Esophagus squamous epithelium (tissue), 5 donors: ENCODE results near the gene KRTAP2-3. TPM values are rescaled to one million over a fixed set of nuclear protein-coding genes. Genes with fewer than 3 reads are reported as not detected.

Experiments used
- DNase-seq: peaks from one replicate; lab custom pipeline; 2025; lab: John Stamatoyannopoulos, UW
- H3K27ac ChIP-seq, 4 donors: fragments of 200-600 bp; sonication (generic); one replicate each; pipeline ENCODE4 v1.5.1; 2016 to 2019; ENCODE audit warnings: mild to moderate bottlenecking in 1 of 4
- H3K27me3 ChIP-seq, 4 donors: fragments of 200-600 bp; sonication (generic); 1 replicate in 3 of 4; 2 replicates in 1 of 4; pipeline versions ENCODE4 v1.5.1 to v1.6.0; 2017 to 2021; ENCODE audit warnings: antibody characterized with exemption in 1 of 4
- H3K36me3 ChIP-seq, 3 donors: fragments of 200-600 bp; sonication (generic); one replicate each; pipeline ENCODE4 v1.5.1; 2016 to 2019
- H3K4me1 ChIP-seq, 3 donors: fragments of 200-600 bp; sonication (generic); one replicate each; pipeline ENCODE4 v1.5.1; 2017 to 2019
- H3K4me3 ChIP-seq, 4 donors: fragments of 200-600 bp; sonication (generic); 1 replicate in 3 of 4; 2 replicates in 1 of 4; pipeline ENCODE4 v1.5.1; 2016 to 2019; ENCODE audit warnings: mild to moderate bottlenecking in 2 of 4, moderate library complexity in 1 of 4
- H3K9me3 ChIP-seq, 3 donors: fragments of 200-600 bp; sonication (generic); one replicate each; pipeline ENCODE4 v1.5.1; 2016 to 2019
- POLR2A ChIP-seq, 4 donors: fragments of 450-650 bp; IDR thresholded peaks; one replicate each; pipeline ENCODE4 v1.6.1; 2017; ENCODE audit warnings: antibody characterized with exemption in 4 of 4, mild to moderate bottlenecking in 4 of 4, moderate library complexity in 3 of 4
- WGBS, 2 donors: methylation state at CpG; one replicate each; pipeline ENCODE4 v1.1.5; 2018; 5-methylcytosine and 5-hydroxymethylcytosine counted together
- intact Hi-C: fragments of 100-400 bp; cut with DNase I; formaldehyde crosslinking; loops from one replicate; pipeline ENCODE4 v1.15.0; 2022
- total RNA-seq, 4 donors: library from RNA; depleted of rRNA; stranded (reverse); fragments of >200 nt; gene quantifications; one replicate each; pipeline ENCODE4 v1.1.0, GENCODE V29; 2016
- TF ChIP-seq, protein P1 (sequence below), 6 experiments: fragments of 450-650 bp in 4 of 6; fragments of 200-600 bp in 2 of 6; sonication (generic) in 2 of 6; IDR thresholded peaks; one replicate each; pipeline ENCODE4 v1.5.1; 2016 to 2019; ENCODE audit warnings: antibody characterized with exemption in 6 of 6, mild to moderate bottlenecking in 4 of 6, moderate library complexity in 4 of 6
- donor health status: DM: yes; HTN: yes; CAD: no.

The KRTAP2-3 gene
- total RNA-seq, 4 donors from 2014 or later, result not detected

DNA sequence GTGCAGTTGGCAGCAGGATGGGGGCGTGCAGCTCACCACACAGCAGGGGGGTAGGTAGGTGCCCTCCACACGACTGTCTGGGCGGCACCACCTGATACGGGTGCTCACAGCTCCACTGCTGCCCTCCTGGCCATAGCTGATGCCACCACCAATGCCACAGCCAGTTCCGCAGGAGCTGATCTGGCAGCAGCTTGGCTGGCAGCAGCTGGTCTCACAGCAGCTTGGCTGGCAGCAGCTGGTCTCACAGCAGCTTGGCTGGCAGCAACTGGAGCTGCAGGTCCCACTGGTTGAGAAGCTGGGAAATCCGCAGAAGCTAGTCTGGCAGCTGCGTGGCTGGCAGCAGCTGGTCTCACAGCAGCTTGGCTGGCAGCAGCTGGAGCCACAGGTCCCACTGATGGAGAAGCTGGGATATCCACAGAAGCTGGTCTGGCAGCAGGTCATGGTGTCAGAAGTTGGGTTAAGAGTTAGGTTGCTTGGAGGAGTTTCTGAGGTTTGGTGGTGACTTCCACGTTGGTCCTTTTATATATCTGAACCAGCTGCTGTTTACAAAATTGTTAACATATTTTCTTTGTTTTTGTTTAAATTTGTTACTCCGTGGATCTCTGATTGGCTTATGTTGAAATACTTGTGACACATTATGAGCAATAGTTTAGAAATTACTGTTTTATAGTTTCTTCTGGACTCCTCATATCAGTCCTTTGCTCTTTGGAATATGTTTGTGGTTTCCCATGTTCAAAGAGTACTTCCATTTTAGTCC, 33.0 kb downstream of the KRTAP2-3 start, which contains the start of gene KRTAP1-5:
KRTAP1-5 (minus strand) TSS at position 494 of the 757 bp plus-strand sequence; CDS start at position 441, 53 bp downstream.
- TF ChIP-seq POLR2A (IDR thresholded peaks at IDR 0.05), result no peak
- TF ChIP-seq, protein P1, sequence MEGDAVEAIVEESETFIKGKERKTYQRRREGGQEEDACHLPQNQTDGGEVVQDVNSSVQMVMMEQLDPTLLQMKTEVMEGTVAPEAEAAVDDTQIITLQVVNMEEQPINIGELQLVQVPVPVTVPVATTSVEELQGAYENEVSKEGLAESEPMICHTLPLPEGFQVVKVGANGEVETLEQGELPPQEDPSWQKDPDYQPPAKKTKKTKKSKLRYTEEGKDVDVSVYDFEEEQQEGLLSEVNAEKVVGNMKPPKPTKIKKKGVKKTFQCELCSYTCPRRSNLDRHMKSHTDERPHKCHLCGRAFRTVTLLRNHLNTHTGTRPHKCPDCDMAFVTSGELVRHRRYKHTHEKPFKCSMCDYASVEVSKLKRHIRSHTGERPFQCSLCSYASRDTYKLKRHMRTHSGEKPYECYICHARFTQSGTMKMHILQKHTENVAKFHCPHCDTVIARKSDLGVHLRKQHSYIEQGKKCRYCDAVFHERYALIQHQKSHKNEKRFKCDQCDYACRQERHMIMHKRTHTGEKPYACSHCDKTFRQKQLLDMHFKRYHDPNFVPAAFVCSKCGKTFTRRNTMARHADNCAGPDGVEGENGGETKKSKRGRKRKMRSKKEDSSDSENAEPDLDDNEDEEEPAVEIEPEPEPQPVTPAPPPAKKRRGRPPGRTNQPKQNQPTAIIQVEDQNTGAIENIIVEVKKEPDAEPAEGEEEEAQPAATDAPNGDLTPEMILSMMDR (IDR thresholded peaks at IDR 0.05), result no peak
- Histone ChIP-seq H3K4me3 (no peak within 1 kb of the TSS), H3K27ac (no peak within 1 kb of the TSS), H3K27me3 (peaks cover 0 to 32% (median 0%) of the 10 kb centered on the region in 4 donors), H3K36me3 (no peaks in the 10 kb centered on the region), H3K9me3 (no peaks in the 10 kb centered on the region), H3K4me1 (peaks cover 0 to 14% (median 0%) of the 10 kb centered on the region in 3 donors)
- intact Hi-C loops, result no loop called here
- no peak for DNase-seq
- 28 to 44% methylated on average over 2 to 7 of the region's 9 CpGs for WGBS, 2 donors

DNA sequence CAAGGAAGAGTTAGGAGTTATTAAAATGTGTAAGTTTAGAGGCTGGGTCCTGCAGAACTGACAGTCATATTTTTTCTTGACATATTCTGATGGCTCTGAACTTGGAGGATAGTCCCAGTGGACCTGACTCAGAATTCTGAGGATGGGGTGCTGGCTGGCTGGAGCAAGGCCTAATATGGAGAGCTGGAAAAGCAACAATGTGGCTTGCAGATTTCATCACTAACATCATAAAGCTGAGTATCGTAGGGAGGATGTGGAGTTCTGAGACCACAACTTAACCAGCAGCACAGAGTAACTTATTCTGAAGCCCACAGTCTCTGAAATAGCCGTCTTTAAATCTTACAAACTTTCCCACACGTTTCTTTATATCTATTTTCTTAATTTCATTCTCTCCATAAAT, 35.2 kb downstream of the KRTAP2-3 start:
- no peak overlapping the region for H3K4me3 ChIP-seq
- TF ChIP-seq POLR2A (IDR thresholded peaks at IDR 0.05), result no peak
- TF ChIP-seq, protein P1 (IDR thresholded peaks at IDR 0.05), result no peak
- DNase-seq, result no peak
- H3K9me3 ChIP-seq, result no peaks in the 10 kb centered on the region
- intact Hi-C loops, result no loop called here
- 83 to 93% methylated on average over 3 of the region's 3 CpGs for WGBS, 2 donors
- no peak overlapping the region for H3K27ac ChIP-seq
- H3K36me3 ChIP-seq, result no peaks in the 10 kb centered on the region
- peaks cover 0 to 25% (median 0%) of the 10 kb centered on the region in 4 donors for H3K27me3 ChIP-seq
- peaks cover 0 to 9% (median 0%) of the 10 kb centered on the region in 3 donors for H3K4me1 ChIP-seq

GRCh38 chr17:41020336-41020735, 39.6 kb downstream of the KRTAP2-3 start:
- intact Hi-C loops, result no loop called here

DNA sequence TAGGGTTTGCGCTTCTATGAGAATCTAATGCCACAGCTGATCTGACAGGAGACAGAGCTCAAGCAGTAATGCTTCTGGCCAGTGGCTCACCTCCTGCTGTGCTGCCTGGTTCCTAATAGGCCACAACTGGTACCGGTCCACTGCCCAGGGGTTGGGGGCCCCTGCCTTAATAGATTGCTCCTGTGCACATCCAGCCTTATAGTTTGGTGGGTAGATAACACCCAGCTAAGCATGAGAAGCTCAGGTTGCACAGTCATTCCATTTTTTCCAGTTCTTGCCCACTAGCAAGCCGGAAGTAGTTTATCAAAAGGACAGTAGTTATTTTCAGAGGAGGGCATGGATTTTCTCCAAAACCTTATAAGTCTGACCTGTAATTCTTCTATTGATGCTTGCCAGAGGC, 40.5 kb downstream of the KRTAP2-3 start:
- TF ChIP-seq, protein P1 (IDR thresholded peaks at IDR 0.05), result no peak
- no peak for TF ChIP-seq POLR2A (IDR thresholded peaks at IDR 0.05)
- 86 to 100% methylated on average over 3 of the region's 3 CpGs for WGBS, 2 donors
- intact Hi-C loops, result no loop called here

More at GRCh38 chr17:41020336-41020735, 39.6 kb downstream of the KRTAP2-3 start:
- Histone ChIP-seq H3K4me3 (no peak overlapping the region), H3K4me1 (peaks cover 0 to 22% (median 4%) of the 10 kb centered on the region in 3 donors), H3K27me3 (peaks cover 0 to 15% (median 0%) of the 10 kb centered on the region in 4 donors), H3K27ac (no peak overlapping the region), H3K36me3 (no peaks in the 10 kb centered on the region), H3K9me3 (no peaks in the 10 kb centered on the region)
- no peak for TF ChIP-seq POLR2A (IDR thresholded peaks at IDR 0.05)
- TF ChIP-seq, protein P1 (IDR thresholded peaks at IDR 0.05), result no peak
- DNase-seq, result no peak

GRCh38 chr17:41018541-41018940, 41.4 kb downstream of the KRTAP2-3 start:
- intact Hi-C loops, result no loop called here
- H3K4me1 ChIP-seq, result peaks cover 0 to 22% (median 4%) of the 10 kb centered on the region in 3 donors
- no peak for TF ChIP-seq POLR2A (IDR thresholded peaks at IDR 0.05)
- TF ChIP-seq, protein P1 (IDR thresholded peaks at IDR 0.05), result no peak
- H3K36me3 ChIP-seq, result no peaks in the 10 kb centered on the region
- H3K27ac ChIP-seq, result peak overlapping the region in 1 of 4 donors; percentile 25
- no peak overlapping the region for H3K4me3 ChIP-seq
- H3K27me3 ChIP-seq, result peaks cover 0 to 21% (median 0%) of the 10 kb centered on the region in 4 donors
- WGBS, 2 donors, result 63 to 84% methylated on average over 3 of the region's 3 CpGs
- H3K9me3 ChIP-seq, result no peaks in the 10 kb centered on the region
- no peak for DNase-seq

More for the DNA sequence above, 40.5 kb downstream of the KRTAP2-3 start:
- Histone ChIP-seq H3K36me3 (no peaks in the 10 kb centered on the region), H3K27ac (no peak overlapping the region), H3K4me1 (peaks cover 0 to 22% (median 4%) of the 10 kb centered on the region in 3 donors), H3K27me3 (peaks cover 0 to 21% (median 0%) of the 10 kb centered on the region in 4 donors), H3K4me3 (no peak overlapping the region), H3K9me3 (no peaks in the 10 kb centered on the region)
- no peak for DNase-seq
